Activated naive CD4-positive, alpha-beta T cell treated with anti-CD3 and anti-CD28 coated beads, Interleukin-2, amount 50 U/mL, for 24 hours (primary cell): ENCODE results near the gene AURKAIP1.
"Not testable (repeated sequence)": the region's sequence is repeated elsewhere in the genome, so short reads cannot be mapped to it uniquely, and the experiment has no call there.

Experiments
- H3K27ac Mint-ChIP-seq: one replicate; pipeline ENCODE4 v1.8.0; 2021; ENCODE audit warnings: mild to moderate bottlenecking, mixed read lengths
- H3K27me3 Mint-ChIP-seq: one replicate; pipeline ENCODE4 v1.8.0; 2021; ENCODE audit warnings: mixed read lengths
- H3K36me3 Mint-ChIP-seq: one replicate; pipeline ENCODE4 v1.8.0; 2021; ENCODE audit warnings: mixed read lengths
- H3K4me1 Mint-ChIP-seq: one replicate; pipeline ENCODE4 v1.8.0; 2021; ENCODE audit warnings: mixed read lengths
- H3K4me3 Mint-ChIP-seq: one replicate; pipeline ENCODE4 v1.8.0; 2021; ENCODE audit warnings: mild to moderate bottlenecking, mixed read lengths
- H3K9me3 Mint-ChIP-seq: one replicate; pipeline ENCODE4 v1.8.0; 2021; ENCODE audit warnings: mixed read lengths

Gene AURKAIP1

GRCh38 chr1:1376551-1377226 lies 1.7 kb upstream of the AURKAIP1 start:
- H3K27ac Mint-ChIP-seq, result peak overlapping the region; percentile 59
- peak overlapping the region; percentile 93 for H3K4me3 Mint-ChIP-seq

DNA sequence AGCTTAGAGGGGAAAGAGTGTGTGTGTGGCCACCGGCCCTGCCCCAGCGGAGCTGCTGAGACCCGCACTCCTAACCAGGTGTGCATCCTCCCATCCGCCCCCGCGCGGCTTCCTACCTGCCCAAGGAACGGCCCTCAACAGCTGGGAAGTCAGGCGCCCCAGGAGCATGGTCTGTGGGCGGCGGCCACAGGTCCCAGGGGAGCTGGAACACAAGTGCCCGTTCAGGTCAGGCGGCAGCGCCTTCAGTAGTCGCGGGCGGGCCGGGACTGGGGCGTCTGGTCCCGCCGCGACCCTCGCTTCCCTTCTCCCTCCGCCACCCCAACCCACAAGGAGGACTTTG lies 448 bp downstream of the AURKAIP1 start:
- Mint-ChIP-seq H3K27ac (no peak overlapping the region), H3K4me1 (peaks cover 17% of the 10 kb centered on the region), H3K9me3 (no peaks in the 10 kb centered on the region), H3K4me3 (peak overlapping the region; percentile 93), H3K36me3 (no peaks in the 10 kb centered on the region), H3K27me3 (no peaks in the 10 kb centered on the region)

More at GRCh38 chr1:1376551-1377226, 1.7 kb upstream of the AURKAIP1 start:
- H3K36me3 Mint-ChIP-seq, result no peaks in the 10 kb centered on the region
- peaks cover 13% of the 10 kb centered on the region for H3K4me1 Mint-ChIP-seq
- H3K9me3 Mint-ChIP-seq, result no peaks in the 10 kb centered on the region
- no peaks in the 10 kb centered on the region for H3K27me3 Mint-ChIP-seq

- Mint-ChIP-seq H3K27ac (peak overlapping the region; percentile 30), H3K27me3 (no peaks in the 10 kb centered on the region), H3K4me1 (peaks cover 17% of the 10 kb centered on the region), H3K4me3 (peak overlapping the region; percentile 93), H3K9me3 (no peaks in the 10 kb centered on the region), H3K36me3 (no peaks in the 10 kb centered on the region)
Measured at GRCh38 chr1:1373815-1374588, 1.0 kb downstream of the AURKAIP1 start.

GRCh38 chr1:1373051-1373814 lies 1.8 kb downstream of the AURKAIP1 start:
- H3K27ac Mint-ChIP-seq, result no peak overlapping the region
- no peaks in the 10 kb centered on the region for H3K9me3 Mint-ChIP-seq
- no peaks in the 10 kb centered on the region for H3K27me3 Mint-ChIP-seq
- H3K4me3 Mint-ChIP-seq, result peak overlapping the region; percentile 93
- H3K36me3 Mint-ChIP-seq, result no peaks in the 10 kb centered on the region
- H3K4me1 Mint-ChIP-seq, result peaks cover 17% of the 10 kb centered on the region

DNA sequence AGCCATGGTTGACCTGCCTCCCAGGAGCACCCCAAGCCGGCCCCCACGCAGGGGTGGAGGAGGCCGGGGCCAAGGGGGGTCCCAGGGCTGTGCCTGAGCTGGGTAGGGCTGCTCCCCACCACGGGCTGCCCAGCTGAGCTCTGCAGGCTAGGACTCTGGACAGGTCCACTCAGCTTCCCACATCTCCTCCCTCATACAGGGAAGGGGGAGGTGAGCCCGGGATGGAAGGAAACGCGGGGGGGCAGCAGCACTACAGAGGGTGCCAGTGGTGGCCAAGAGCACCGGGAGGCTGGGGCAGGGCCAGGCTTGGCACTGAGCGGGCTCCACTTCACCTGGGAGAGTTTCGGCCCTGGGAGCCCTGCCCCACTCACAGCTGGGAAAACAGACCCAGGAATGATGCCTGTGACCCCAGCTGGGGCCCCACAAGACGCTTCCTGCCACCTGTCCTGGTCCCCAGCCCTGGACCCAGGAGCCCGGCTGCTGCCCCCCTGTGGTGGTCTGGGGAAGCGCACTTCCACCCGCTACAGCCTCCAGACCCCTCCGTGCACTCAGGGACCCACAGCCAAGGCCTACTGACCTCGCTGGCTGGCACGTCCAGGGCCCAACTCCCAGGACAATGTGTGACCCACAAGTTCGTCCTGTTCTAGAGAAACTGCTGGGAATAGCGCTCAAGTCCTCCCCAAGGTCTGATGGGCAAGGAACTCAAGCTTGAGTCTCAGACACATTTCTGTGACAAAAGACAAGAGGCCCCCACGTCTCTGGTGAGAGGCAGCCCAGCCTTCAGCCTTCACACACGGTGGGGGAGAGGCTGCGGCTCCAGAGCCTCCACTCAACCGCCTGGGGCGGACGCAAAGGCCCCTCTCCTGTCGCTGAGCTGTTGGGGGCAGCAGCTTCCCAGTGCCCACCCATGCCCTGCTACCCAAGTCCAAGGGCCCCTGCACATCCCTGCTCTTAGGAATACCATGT lies 3.0 kb downstream of the AURKAIP1 start:
- Mint-ChIP-seq H3K36me3 (no peaks in the 10 kb centered on the region), H3K27ac (no peak overlapping the region), H3K4me3 (peak overlapping the region; percentile 68), H3K9me3 (no peaks in the 10 kb centered on the region), H3K27me3 (no peaks in the 10 kb centered on the region), H3K4me1 (peaks cover 17% of the 10 kb centered on the region)

DNA sequence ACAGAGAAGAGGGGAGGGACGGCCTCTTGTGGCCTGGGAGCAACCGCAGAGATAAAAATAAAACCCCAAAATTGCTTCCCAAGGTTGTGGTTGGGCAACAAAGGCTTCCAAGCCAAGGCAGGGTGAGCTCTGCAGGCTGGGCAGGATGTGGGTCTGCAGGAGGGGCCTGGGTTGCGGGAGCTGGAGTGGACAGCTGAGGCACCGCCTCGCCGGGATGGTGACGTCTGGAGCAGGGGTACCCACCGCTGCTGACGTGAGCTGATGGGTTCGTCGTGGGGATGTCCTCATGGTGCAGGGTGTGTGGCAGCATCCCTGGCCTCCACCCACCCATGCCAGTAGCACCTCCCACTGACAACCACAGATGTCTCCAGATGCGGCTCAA lies 3.7 kb downstream of the AURKAIP1 start:
- H3K4me3 Mint-ChIP-seq, result no peak overlapping the region
- no peaks in the 10 kb centered on the region for H3K9me3 Mint-ChIP-seq
- H3K36me3 Mint-ChIP-seq, result no peaks in the 10 kb centered on the region
- peaks cover 17% of the 10 kb centered on the region for H3K4me1 Mint-ChIP-seq
- H3K27ac Mint-ChIP-seq, result no peak overlapping the region
- H3K27me3 Mint-ChIP-seq, result no peaks in the 10 kb centered on the region

GRCh38 chr1:1370771-1371300 lies 4.2 kb downstream of the AURKAIP1 start:
- Mint-ChIP-seq H3K4me1 (peaks cover 17% of the 10 kb centered on the region), H3K27me3 (no peaks in the 10 kb centered on the region), H3K36me3 (no peaks in the 10 kb centered on the region), H3K4me3 (no peak overlapping the region), H3K27ac (no peak overlapping the region), H3K9me3 (no peaks in the 10 kb centered on the region)

DNA sequence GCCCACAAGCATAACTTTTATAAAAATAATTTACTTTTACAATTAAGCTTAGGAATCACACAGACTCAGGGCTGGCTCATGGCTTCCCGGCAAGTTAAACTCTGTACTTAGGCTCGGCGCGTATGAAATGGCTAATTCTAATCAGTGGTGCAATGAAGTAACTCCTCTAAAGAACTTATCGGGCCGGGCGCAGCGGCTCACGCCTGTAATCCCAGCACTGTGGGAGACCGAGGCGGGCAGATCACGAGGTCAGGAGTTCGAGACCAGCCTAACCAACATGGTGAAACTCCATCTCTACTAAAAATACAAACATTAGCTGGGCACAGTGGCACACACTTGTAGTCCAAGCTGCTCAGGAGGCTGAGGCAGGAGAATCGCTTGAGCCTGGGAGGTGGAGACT lies 4.9 kb downstream of the AURKAIP1 start:
- H3K4me1 Mint-ChIP-seq, result peaks cover 14% of the 10 kb centered on the region
- H3K27me3 Mint-ChIP-seq, H3K9me3 Mint-ChIP-seq, H3K27ac Mint-ChIP-seq, H3K36me3 Mint-ChIP-seq, H3K4me3 Mint-ChIP-seq: not testable (repeated sequence)

- H3K27me3 Mint-ChIP-seq, result no peaks in the 10 kb centered on the region
- H3K4me3 Mint-ChIP-seq, result no peak overlapping the region
- H3K4me1 Mint-ChIP-seq, result peaks cover 8% of the 10 kb centered on the region
- H3K36me3 Mint-ChIP-seq, result no peaks in the 10 kb centered on the region
- no peak overlapping the region for H3K27ac Mint-ChIP-seq
- H3K9me3 Mint-ChIP-seq, result no peaks in the 10 kb centered on the region
Measured at GRCh38 chr1:1367315-1367714, 7.7 kb downstream of the AURKAIP1 start.

DNA sequence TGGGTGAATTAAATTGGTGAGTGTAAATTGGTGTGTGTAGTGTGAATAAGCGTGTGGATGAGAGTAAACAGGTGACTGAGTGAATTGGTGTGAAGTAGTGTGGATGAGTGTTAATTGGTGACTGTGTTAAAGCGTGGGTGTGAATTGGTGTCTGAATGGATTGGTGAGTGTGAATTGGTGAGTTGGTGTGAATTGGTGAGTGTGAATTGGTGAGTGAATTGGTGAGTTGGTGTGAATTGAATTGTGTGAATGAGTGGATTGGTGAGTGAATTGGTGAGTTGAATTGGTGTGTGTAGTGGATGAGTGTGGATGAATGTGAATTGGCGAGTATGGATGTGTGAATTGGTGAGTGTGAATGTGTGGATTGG lies 8.3 kb downstream of the AURKAIP1 start:
- no peaks in the 10 kb centered on the region for H3K36me3 Mint-ChIP-seq
- no peaks in the 10 kb centered on the region for H3K9me3 Mint-ChIP-seq
- no peaks in the 10 kb centered on the region for H3K27me3 Mint-ChIP-seq
- peaks cover 5% of the 10 kb centered on the region for H3K4me1 Mint-ChIP-seq
- H3K27ac Mint-ChIP-seq, result no peak overlapping the region
- H3K4me3 Mint-ChIP-seq, result no peak overlapping the region

DNA sequence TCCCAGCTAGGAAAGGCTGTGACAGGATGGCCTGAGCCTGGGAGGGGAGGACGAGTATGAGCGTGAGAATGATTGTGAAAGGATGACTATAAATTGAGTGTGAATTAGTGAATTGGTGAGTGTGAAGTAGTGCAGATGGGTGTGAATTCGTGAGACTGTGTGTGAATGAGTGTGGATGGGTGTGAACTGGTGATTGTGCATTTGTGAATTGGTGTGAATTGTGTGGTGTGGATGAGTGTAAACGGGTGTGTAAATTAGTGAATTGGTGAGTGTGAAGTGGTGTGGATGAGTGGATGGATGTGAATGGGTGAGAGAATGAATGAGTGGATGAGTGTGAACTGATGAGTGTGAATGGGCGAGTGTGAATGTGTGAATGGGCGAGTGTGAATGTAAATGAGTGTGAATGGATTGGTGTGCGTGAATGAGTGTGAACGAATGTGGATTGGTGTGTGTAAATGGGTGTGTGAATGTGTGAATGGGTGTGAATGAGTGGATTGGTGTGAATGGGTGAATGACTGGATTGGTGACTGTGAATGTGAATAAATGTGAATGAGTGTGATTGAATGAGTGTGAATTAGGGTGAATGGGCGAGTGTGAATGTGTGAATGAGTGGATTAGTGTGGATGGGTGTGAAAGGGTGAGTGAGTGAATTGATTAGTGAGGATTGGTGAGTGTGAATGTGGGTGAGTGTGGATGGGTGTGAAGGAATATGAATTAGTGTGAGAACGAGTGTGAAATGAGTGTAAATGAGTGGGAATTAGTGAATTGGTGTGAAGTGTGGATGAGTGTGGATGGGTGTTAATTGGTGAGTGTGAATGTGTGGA lies 8.9 kb downstream of the AURKAIP1 start:
- Mint-ChIP-seq H3K9me3 (no peaks in the 10 kb centered on the region), H3K27ac (no peak overlapping the region), H3K27me3 (no peaks in the 10 kb centered on the region), H3K4me1 (peaks cover 5% of the 10 kb centered on the region), H3K4me3 (no peak overlapping the region), H3K36me3 (no peaks in the 10 kb centered on the region)

DNA sequence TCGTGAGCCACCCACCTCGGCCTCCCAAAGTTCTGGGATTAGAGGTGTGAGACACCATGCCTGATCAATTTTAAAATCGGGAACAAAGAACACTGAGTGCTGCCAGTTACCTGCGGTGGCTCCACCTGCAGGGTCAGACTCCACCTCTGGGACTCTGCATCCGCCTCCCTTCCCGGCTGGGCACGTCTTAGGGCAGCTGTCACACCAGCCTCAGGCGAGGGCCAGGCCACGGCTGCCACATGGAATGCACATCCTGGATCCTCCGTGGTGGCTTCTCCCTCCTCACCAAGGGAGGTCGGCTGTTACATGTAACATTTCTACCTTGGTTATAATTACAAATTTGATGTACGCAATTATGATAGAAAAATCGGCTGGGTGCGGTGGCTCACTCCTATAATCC lies 10.7 kb downstream of the AURKAIP1 start:
- Mint-ChIP-seq H3K36me3 (no peaks in the 10 kb centered on the region), H3K4me3 (no peak overlapping the region), H3K4me1 (peaks cover 2% of the 10 kb centered on the region), H3K27ac (no peak overlapping the region), H3K9me3 (no peaks in the 10 kb centered on the region), H3K27me3 (no peaks in the 10 kb centered on the region)

- H3K36me3 Mint-ChIP-seq, result no peaks in the 10 kb centered on the region
- H3K4me1 Mint-ChIP-seq, result peaks cover 7% of the 10 kb centered on the region
- peaks cover 3% of the 10 kb centered on the region for H3K27me3 Mint-ChIP-seq
- H3K4me3 Mint-ChIP-seq, result no peak overlapping the region
- H3K9me3 Mint-ChIP-seq, result no peaks in the 10 kb centered on the region
- no peak overlapping the region for H3K27ac Mint-ChIP-seq
Measured at GRCh38 chr1:1361982-1362423, 13.0 kb downstream of the AURKAIP1 start.

GRCh38 chr1:1361233-1361981 lies 13.6 kb downstream of the AURKAIP1 start:
- Mint-ChIP-seq H3K27me3 (peaks cover 3% of the 10 kb centered on the region), H3K9me3 (no peaks in the 10 kb centered on the region), H3K4me3 (no peak overlapping the region), H3K27ac (no peak overlapping the region), H3K4me1 (peaks cover 7% of the 10 kb centered on the region), H3K36me3 (no peaks in the 10 kb centered on the region)
